HUES64 (cell line): ENCODE data around the gene SLC9C1.

ENCODE experiments used
- H3K27ac ChIP-seq: 2 replicates; pipeline ENCODE4 v1.7.0; 2013; ENCODE audit warnings: low read depth, low read length, inconsistent platforms
- H3K27me3 ChIP-seq: 2 replicates; pipeline ENCODE4 v1.6.1; 2013; ENCODE audit warnings: mild to moderate bottlenecking, low read length; ENCODE audit not compliant: insufficient read depth
- H3K36me3 ChIP-seq: 2 replicates; pipeline ENCODE4 v1.6.1; 2013; ENCODE audit warnings: mild to moderate bottlenecking, low read length; ENCODE audit not compliant: insufficient read depth
- H3K4me1 ChIP-seq: 2 replicates; pipeline ENCODE4 v1.6.1; 2013; ENCODE audit warnings: mild to moderate bottlenecking, low read length, moderate library complexity; ENCODE audit not compliant: insufficient read depth
- H3K4me3 ChIP-seq: 2 replicates; pipeline ENCODE4 v1.5.1; 2013; ENCODE audit warnings: mild to moderate bottlenecking, low read length, moderate library complexity
- H3K9ac ChIP-seq: 2 replicates; pipeline ENCODE4 v1.6.1; 2013; ENCODE audit warnings: mild to moderate bottlenecking, low read depth, low read length
- H3K9me3 ChIP-seq: 2 replicates; pipeline ENCODE4 v1.6.1; 2013; ENCODE audit warnings: low read depth, low read length; ENCODE audit not compliant: insufficient read depth
- WGBS: fragments of 150-250, 120-280 bp; methylation state at CpG from one replicate; pipeline ENCODE4 v1.1.7; 2013; ENCODE audit warnings: missing lambda C conversion rate; 5-methylcytosine and 5-hydroxymethylcytosine counted together

Gene SLC9C1

GRCh38 chr3:112138219-112138969 lies 155.6 kb downstream of the SLC9C1 start:
- Histone ChIP-seq H3K27me3 (no peaks in the 10 kb centered on the region), H3K9me3 (no peaks in the 10 kb centered on the region), H3K4me3 (no peak overlapping the region), H3K4me1 (peaks cover 25% of the 10 kb centered on the region), H3K27ac (no peak overlapping the region), H3K36me3 (no peaks in the 10 kb centered on the region), H3K9ac (no peak overlapping the region)
- WGBS: 75% methylated on average over 1 of the region's 1 CpG

DNA sequence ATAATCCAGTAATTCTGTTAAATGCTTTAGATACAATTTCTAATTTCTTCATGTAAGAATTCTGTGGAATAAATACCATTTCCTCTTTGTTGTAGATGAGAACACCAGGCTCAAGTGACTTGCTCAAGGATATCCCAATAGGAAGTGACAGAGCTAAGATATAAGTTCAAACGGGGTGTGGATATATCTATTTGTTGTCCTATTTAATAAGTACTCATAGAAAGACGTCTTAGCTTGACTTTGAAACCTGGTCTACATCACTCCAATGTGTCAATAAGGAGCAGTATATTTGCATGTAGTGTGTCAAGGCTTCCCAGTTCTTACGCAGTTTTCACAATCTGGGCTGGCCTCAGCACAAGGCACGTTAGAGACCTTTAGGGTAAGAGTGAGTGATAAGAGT lies 156.2 kb downstream of the SLC9C1 start:
- H3K4me1 ChIP-seq: peaks cover 25% of the 10 kb centered on the region
- no peaks in the 10 kb centered on the region for H3K9me3 ChIP-seq
- WGBS: 69% methylated on average over 4 of the region's 4 CpGs
- H3K4me3 ChIP-seq: no peak overlapping the region
- H3K9ac ChIP-seq: no peak overlapping the region
- peak overlapping the region; percentile 58; the same call in 1 of the 2 replicates for H3K27ac ChIP-seq
- no peaks in the 10 kb centered on the region for H3K27me3 ChIP-seq
- no peaks in the 10 kb centered on the region for H3K36me3 ChIP-seq

- peaks cover 25% of the 10 kb centered on the region for H3K4me1 ChIP-seq
- H3K4me3 ChIP-seq: no peak overlapping the region
- peak overlapping the region; percentile 12; the same call in 1 of the 2 replicates for H3K9ac ChIP-seq
- H3K36me3 ChIP-seq: no peaks in the 10 kb centered on the region
- no peaks in the 10 kb centered on the region for H3K27me3 ChIP-seq
- H3K27ac ChIP-seq: peak overlapping the region; percentile 58
- WGBS: 41% methylated on average over 5 of the region's 5 CpGs
- H3K9me3 ChIP-seq: no peaks in the 10 kb centered on the region
Measured at GRCh38 chr3:112136959-112137693, 156.9 kb downstream of the SLC9C1 start.

- Histone ChIP-seq H3K36me3 (no peaks in the 10 kb centered on the region), H3K9me3 (no peaks in the 10 kb centered on the region), H3K4me1 (peaks cover 25% of the 10 kb centered on the region), H3K27me3 (no peaks in the 10 kb centered on the region), H3K4me3 (no peak overlapping the region), H3K9ac (no peak overlapping the region), H3K27ac (no peak overlapping the region)
- WGBS: 88% methylated on average over 1 of the region's 1 CpG
Measured at GRCh38 chr3:112136046-112136445, 158.0 kb downstream of the SLC9C1 start.

GRCh38 chr3:112134335-112135124 lies 159.5 kb downstream of the SLC9C1 start:
- H3K27ac ChIP-seq: no peak overlapping the region
- WGBS: 93% methylated on average over 8 of the region's 8 CpGs
- H3K9me3 ChIP-seq: no peaks in the 10 kb centered on the region
- no peak overlapping the region for H3K9ac ChIP-seq
- no peak overlapping the region for H3K4me3 ChIP-seq
- no peaks in the 10 kb centered on the region for H3K27me3 ChIP-seq
- peaks cover 29% of the 10 kb centered on the region for H3K4me1 ChIP-seq
- H3K36me3 ChIP-seq: no peaks in the 10 kb centered on the region

DNA sequence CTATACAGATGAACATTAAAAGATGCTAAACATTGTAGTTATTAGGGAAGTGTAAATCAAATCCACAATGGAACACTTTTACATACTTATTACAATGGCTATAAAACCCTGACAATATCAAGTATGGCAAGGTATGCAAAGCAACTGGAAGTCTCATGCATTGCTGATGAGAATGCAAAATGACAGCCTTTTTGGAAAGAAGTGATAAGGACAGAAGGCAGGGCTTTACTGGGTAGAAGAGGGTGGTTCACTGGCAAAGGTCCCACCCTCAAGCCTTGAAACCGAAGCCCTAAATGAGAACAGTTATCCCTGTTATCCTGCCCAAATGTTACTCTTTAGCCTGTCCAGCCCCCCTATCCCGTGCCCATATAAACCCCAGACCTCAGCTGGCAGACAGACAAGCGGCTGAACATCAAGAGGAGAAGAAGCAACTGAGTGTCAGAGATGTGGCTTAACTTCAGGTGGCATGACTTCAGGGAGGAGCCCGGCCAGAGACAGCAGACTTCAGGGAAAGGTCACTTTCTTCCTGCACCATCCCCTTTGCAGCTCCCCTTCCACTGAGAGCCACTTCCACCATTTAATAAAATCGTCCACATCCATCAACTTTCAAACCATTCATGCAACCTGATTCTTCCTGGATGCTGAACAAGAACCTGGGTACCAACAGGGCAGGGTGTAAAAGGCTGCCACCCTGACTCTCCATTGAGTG lies 160.2 kb downstream of the SLC9C1 start:
- Histone ChIP-seq H3K9ac (no peak overlapping the region), H3K4me1 (peaks cover 34% of the 10 kb centered on the region), H3K27me3 (no peaks in the 10 kb centered on the region), H3K36me3 (no peaks in the 10 kb centered on the region), H3K27ac (no peak overlapping the region), H3K9me3 (no peaks in the 10 kb centered on the region), H3K4me3 (no peak overlapping the region)
- 81% methylated on average over 5 of the region's 5 CpGs for WGBS

DNA sequence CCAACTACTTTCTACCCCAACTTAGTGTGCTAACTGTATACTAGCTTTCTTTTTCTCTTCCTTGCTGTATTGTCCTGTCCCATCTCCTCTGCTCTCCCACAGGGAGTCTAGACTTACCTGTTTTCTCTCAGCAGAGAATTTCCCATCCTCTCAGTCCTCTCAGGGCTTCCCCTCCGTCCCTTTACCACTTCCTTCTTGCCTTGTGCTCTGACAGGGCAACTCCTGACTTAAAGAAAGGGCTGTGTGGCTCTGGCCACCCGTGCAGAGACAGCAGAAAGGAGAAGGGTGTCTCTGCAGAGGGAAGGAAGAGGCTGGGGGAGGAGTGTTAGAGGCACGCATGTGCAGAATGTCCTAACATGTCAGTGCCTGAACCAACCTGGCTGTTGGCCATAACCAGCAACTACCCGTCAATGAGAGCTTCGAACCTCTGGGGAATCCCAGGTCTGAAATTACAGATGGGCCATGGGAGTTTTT lies 161.0 kb downstream of the SLC9C1 start, which contains the start of gene GCSAM:
Gene GCSAM, minus strand, starts transcription at position 274 of the 474 bp plus-strand sequence. Its CDS starts 128 bp downstream, at position 146.
- no peaks in the 10 kb centered on the region for H3K9me3 ChIP-seq
- no peaks in the 10 kb centered on the region for H3K27me3 ChIP-seq
- no peak within 1 kb of the TSS for H3K27ac ChIP-seq
- peaks cover 35% of the 10 kb centered on the region for H3K4me1 ChIP-seq
- H3K4me3 ChIP-seq: no peak within 1 kb of the TSS
- no peaks in the 10 kb centered on the region for H3K36me3 ChIP-seq
- 90% methylated on average over 5 of the region's 5 CpGs for WGBS
- H3K9ac ChIP-seq: no peak within 1 kb of the TSS

- Histone ChIP-seq H3K36me3 (no peaks in the 10 kb centered on the region), H3K27me3 (no peaks in the 10 kb centered on the region), H3K27ac (no peak overlapping the region), H3K4me1 (peaks cover 35% of the 10 kb centered on the region), H3K4me3 (no peak overlapping the region), H3K9ac (no peak overlapping the region), H3K9me3 (no peaks in the 10 kb centered on the region)
- WGBS: 88% methylated on average over 1 of the region's 1 CpG
Measured at GRCh38 chr3:112132554-112132953, 161.5 kb downstream of the SLC9C1 start.

GRCh38 chr3:112132088-112132487 lies 161.9 kb downstream of the SLC9C1 start:
- Histone ChIP-seq H3K9me3 (no peaks in the 10 kb centered on the region), H3K4me3 (no peak overlapping the region), H3K27me3 (no peaks in the 10 kb centered on the region), H3K36me3 (no peaks in the 10 kb centered on the region), H3K27ac (no peak overlapping the region), H3K9ac (no peak overlapping the region), H3K4me1 (peaks cover 35% of the 10 kb centered on the region)
- WGBS: 95% methylated on average over 2 of the region's 3 CpGs

- 100% methylated on average over 1 of the region's 3 CpGs for WGBS
- H3K4me3 ChIP-seq: no peak overlapping the region
Measured at GRCh38 chr3:112131111-112131510, 162.9 kb downstream of the SLC9C1 start.

More at GRCh38 chr3:112131111-112131510, 162.9 kb downstream of the SLC9C1 start:
- Histone ChIP-seq H3K9me3 (no peaks in the 10 kb centered on the region), H3K9ac (no peak overlapping the region), H3K36me3 (no peaks in the 10 kb centered on the region), H3K4me1 (peaks cover 38% of the 10 kb centered on the region), H3K27ac (no peak overlapping the region), H3K27me3 (no peaks in the 10 kb centered on the region)
